Airway epithelial cell (primary cell): ENCODE results near the gene SLC7A4. TPM values are rescaled to one million over a fixed set of nuclear protein-coding genes. Genes with fewer than 3 reads are reported as not detected.

Experiments used
- total RNA-seq: library from RNA; depleted of rRNA; stranded (reverse); fragments of >200 nt; gene quantifications from 2 replicates; pipeline ENCODE4 v1.2.3, GENCODE V29; 2015

SLC7A4 gene, protein sequence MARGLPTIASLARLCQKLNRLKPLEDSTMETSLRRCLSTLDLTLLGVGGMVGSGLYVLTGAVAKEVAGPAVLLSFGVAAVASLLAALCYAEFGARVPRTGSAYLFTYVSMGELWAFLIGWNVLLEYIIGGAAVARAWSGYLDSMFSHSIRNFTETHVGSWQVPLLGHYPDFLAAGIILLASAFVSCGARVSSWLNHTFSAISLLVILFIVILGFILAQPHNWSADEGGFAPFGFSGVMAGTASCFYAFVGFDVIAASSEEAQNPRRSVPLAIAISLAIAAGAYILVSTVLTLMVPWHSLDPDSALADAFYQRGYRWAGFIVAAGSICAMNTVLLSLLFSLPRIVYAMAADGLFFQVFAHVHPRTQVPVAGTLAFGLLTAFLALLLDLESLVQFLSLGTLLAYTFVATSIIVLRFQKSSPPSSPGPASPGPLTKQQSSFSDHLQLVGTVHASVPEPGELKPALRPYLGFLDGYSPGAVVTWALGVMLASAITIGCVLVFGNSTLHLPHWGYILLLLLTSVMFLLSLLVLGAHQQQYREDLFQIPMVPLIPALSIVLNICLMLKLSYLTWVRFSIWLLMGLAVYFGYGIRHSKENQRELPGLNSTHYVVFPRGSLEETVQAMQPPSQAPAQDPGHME
- total RNA-seq = 2.0 TPM in 2 replicates

DNA sequence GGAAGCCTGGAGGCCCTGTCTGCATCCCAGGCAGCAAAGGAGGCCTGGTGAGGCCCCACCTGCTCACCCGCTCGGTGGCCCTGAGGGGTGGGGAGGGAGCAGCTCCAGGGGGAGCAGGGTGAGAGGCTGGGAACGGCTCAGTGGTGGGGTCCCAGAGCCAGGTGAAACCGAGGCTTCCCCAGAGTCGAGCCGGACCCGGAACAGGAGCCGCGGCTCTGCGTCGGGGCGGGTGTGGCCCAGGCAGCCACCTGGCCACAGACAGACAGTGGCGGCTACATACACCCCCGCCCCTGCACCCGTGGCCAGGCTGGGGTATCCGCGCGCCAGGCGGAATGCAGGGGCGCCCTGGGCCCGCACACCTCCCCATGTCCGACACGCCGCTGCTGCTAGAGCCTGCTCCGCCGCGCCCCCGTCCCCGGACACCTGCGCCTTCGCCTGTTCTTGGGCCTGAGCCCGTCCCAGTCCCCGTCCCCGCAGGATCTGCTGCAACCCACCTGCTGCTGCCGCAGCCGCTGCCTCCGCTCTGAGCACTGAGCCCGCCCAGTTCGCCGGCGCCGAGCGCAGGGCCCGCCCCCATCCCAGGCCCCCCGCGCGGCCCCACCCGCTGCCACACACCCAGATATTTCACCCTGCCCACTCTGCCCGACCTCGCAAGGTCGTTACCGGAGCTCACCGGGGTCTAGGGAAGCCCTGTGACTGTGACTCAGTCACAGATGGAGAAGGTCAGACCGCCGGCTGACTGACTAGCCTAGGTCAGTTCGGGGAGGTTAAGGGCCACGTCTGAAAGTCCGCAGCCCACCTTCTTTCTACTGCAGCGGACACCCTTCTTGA lies at the start of gene SLC7A4:
Gene SLC7A4, minus strand, starts transcription at position 525 of the 831 bp plus-strand sequence. CDS start 749 bp downstream, outside the sequence.

DNA sequence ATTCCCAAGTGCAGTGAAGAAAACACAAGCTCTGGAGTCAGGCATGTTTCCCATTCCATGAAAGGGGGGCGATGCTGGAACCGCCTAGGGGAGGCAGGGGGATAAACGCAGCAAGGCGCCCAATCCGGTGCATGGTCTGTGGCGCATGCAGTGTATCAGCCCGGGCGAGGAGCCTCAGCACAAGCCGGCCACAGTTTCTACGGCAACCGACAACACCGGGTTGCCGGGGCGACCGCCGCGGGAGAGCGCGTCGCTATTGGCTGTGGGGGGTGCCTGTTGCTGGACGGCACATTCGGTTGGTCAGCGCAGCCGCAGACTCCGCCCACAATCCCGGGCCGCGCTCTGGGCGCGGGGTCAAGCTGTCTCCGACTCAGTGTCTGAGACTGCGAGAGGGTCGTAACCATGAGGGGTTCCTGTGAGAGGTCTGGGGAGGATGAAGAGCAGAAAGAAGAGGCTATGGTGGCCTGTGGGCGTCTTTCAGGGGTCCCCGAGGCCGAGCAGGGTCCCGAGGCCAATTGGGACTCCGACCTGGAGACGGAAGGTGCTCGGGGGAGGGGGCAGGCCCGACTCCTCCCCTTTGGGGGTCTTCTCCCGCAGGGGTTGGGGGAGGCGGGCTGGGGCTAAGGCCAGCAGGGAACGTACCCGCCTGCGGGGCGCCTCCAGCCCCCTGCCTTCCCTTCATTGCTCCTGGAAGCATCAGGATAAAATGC lies 13.4 kb upstream of the SLC7A4 start, which contains the start of gene LRRC74B:
Gene LRRC74B, plus strand, starts transcription at position 362 of the 710 bp plus-strand sequence. Its CDS starts 41 bp downstream, at position 403.

DNA sequence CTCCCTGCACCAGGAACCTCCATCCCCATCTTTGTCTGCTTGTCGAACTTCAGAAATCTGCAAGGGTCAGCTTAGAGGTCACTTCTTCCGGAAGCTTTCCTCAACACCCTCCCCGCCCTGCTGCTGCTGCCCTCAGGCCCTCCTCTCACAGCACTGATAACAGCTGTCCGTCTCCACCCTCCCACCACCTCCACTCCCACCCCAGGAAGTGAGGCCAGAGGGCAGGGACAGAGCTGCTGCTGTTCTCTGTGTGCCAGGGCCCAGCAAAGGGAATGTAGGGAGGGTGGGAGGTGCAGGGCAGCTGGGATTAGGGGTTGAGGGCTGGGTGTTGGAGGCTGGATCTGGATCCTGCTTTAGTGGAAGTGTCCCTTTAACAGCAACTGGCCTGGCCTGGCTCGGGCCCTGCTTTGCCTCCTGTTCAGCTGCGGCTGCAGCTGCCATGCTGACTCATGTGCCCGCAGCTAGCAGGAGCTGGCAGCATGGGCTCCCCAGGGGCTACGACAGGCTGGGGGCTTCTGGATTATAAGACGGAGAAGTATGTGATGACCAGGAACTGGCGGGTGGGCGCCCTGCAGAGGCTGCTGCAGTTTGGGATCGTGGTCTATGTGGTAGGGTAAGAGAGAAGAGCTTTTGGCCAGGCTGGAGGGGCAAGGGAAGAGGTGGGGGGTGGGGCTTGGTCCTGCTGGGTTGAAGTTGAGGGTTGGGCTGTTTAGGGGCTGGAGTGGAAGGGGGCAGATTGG lies 17.5 kb downstream of the SLC7A4 start, which contains the start of gene P2RX6:
Gene P2RX6, plus strand, starts transcription at position 440 of the 740 bp plus-strand sequence. Its CDS starts 10 bp downstream, at position 450.

DNA sequence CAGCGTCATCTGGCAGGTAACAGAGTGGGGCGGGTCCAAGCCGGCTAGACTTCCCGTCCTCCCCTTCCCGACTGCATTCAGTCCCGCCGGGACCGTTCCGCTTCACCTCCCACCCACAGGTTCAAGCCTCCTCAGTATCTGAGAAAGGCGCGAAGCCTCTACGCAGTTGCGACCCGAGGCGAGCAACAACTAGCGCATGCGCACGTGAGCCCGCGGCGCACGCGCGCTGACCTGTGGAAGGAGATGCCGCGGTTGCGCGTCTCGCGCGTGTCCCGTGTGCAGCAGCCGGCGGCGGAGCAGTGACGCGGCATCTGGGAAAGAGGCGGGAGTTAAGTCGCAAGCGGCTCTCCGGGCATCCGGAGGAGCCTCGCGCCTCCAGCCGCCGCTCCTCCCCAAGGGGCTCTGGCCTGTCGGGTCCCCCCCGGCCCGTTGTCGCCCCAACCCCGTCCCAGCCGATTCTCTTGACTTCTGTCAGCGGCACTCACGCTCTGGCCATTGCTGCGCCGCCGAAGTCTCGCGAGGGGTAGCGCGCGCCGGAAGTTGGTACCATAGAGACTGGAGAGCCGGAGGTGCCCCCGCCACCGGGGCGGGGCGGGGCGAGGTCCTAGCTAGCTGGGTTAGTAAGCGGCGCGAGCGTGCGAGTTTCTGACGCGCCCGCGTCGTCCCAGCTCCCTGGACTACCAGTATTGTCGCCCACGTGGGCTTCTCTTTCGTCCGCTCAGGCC lies 30.6 kb downstream of the SLC7A4 start, which contains the start of gene THAP7:
Gene THAP7, minus strand, starts transcription at position 518 of the 725 bp plus-strand sequence. Its CDS starts 207 bp downstream, at position 311.

DNA sequence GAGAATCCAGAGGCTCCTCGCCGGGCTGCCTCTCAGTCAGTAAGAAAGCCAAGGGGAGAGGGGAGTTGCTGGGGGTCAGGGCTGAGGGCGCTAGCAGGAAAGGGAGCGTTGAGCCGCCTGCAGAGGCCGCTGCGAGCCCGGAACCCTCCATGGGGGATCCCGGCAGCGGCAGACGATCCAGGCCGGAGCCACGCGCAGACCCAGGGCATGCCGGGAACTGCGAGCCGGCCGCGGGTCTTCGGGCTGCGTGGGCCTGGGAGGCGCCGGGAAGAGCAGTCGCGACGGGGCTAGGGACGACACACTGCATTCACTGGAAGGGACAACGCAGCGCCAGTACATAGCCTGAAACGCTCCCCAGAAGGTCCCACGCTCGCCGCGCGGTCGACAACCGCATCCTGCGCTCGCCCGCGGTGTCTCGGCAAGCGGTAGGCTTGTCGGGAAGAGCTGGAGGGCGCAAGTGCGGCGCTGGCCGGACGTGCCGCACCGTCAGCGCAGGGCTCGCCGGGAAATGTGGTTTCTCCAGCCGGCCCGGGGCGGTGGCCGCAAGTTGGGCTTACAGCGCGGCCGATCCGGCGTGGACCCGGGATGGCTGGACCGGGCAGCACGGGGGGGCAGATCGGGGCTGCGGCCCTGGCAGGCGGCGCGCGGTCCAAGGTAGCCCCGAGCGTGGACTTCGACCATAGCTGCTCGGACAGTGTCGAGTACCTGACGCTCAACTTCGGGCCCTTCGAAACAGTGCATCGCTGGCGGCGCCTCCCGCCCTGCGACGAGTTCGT lies 50.4 kb downstream of the SLC7A4 start, which contains the start of gene LZTR1:
Gene LZTR1, plus strand, starts transcription at position 511 of the 776 bp plus-strand sequence. Its CDS starts 75 bp downstream, at position 586.

Other genes starting within 250 kb of the SLC7A4 start
- 18.5 and 30.6 TPM in 2 replicates for gene PI4KA, start 173.8 kb downstream of the SLC7A4 start, total RNA-seq
- 10.4 and 13.4 TPM in 2 replicates for gene SNAP29, start 173.6 kb downstream of the SLC7A4 start, total RNA-seq
- 54.1 and 62.4 TPM in 2 replicates for gene CRKL, start 115.2 kb downstream of the SLC7A4 start, total RNA-seq
- gene AIFM3, start 65.3 kb downstream of the SLC7A4 start, total RNA-seq = 0.56 and 0.85 TPM in 2 replicates
- gene LZTR1, start 50.3 kb downstream of the SLC7A4 start, total RNA-seq = 19.7 and 22.5 TPM in 2 replicates
- gene THAP7, start 30.4 kb downstream of the SLC7A4 start, total RNA-seq = 26.3 and 38.0 TPM in 2 replicates
- 0.21 and 0.28 TPM in 2 replicates for gene P2RX6, start 17.4 kb downstream of the SLC7A4 start, total RNA-seq
- not detected in 2 replicates for gene LRRC74B, start 13.4 kb upstream of the SLC7A4 start, total RNA-seq